ENCODE results near the gene ARHGEF10L. TPM values are rescaled to one million over a fixed set of nuclear protein-coding genes. Genes with fewer than 3 reads are reported as not detected.

Gene ARHGEF10L
- total and polyA plus RNA-seq, 8 donors, result 16.8 to 39.6 (median 21.1) TPM

DNA sequence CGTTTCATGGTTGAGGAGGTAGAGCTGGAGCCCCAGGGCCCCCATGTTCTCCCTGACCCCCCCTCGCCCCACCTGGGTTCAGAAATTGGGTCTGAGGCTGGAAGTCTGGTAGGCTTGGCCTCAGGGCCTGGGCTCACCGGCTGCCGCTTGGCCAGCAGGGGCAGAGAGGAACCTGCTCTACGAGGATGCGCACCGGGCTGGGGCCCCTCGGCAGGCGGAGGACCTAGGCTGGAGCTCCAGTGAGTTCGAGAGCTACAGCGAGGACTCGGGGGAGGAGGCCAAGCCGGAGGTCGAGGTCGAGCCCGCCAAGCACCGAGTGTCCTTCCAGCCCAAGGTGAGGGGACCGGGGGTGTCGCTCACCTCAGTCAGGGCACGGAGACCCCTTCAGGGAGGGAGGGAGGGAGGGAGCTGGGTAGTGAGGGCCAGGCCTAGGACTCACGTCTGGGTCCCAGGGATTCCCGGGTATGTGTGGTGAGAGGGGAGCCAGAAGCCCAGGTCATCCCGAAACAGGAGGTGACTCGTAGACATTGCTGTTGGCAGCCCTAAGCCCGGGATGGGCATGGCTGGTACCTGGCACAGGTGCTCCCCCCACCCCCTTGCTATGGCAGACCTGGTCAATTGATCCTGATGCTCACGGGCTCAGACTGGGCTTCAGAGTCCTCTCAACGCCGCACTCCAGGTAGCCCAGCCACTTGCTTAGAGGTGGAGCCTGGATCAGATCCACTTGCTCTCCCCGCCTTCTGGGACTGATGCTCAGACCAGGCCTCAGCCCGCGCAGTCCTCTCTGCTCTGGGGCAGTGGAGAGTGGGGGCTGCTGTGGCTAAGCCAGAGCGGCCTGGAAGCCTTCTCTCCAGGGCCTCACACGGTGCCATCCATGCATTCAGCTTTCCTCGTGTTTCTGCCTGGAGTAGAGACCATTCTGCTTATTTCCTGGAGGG lies 68.4 kb downstream of the ARHGEF10L start:
- Histone ChIP-seq H3K36me3 (peaks cover 0 to 3% of the 10 kb centered on the region in 2 donors), H3K9me3 (no peaks in the 10 kb centered on the region), H3K4me1 (peaks cover 0 to 6% of the 10 kb centered on the region in 2 donors), H3K27me3 (peaks cover 0 to 8% of the 10 kb centered on the region in 2 donors), H3K27ac (no peak overlapping the region), H3K4me3 (no peak overlapping the region)
- DNase-seq, result no peak
- no peak for ATAC-seq
- intact Hi-C loops (cut with DNase I), result loop anchor here in 1 of 2 donors (5.0 kb wide), 1 partner anchor 106 kb away; no protein-coding TSS in a partner anchor
- TF ChIP-seq, protein P1, sequence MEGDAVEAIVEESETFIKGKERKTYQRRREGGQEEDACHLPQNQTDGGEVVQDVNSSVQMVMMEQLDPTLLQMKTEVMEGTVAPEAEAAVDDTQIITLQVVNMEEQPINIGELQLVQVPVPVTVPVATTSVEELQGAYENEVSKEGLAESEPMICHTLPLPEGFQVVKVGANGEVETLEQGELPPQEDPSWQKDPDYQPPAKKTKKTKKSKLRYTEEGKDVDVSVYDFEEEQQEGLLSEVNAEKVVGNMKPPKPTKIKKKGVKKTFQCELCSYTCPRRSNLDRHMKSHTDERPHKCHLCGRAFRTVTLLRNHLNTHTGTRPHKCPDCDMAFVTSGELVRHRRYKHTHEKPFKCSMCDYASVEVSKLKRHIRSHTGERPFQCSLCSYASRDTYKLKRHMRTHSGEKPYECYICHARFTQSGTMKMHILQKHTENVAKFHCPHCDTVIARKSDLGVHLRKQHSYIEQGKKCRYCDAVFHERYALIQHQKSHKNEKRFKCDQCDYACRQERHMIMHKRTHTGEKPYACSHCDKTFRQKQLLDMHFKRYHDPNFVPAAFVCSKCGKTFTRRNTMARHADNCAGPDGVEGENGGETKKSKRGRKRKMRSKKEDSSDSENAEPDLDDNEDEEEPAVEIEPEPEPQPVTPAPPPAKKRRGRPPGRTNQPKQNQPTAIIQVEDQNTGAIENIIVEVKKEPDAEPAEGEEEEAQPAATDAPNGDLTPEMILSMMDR (IDR thresholded peaks at IDR 0.05), result no peak

DNA sequence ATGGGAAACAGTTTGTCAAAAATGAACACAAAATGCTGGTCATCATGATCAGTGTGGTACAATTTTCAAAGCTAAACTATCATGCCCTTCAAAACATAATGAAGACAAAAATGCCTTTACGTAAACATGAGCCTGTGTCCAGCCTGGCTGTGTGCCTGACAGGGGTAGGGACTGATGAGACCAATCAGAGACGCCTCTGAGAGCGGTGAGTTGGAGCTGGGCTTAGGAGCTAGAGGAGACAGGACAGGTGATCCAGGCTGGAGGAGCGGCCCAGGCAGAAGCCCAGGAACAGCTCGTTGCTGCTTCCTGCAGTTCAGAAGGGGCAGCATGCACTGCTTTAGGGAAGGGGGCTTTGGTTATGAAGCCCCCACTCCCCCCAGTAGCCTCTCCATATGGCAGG lies 70.0 kb downstream of the ARHGEF10L start:
- DNase-seq (no peak), ATAC-seq (no peak)
- intact Hi-C loops (cut with DNase I), result loop anchor here in 1 of 2 donors (5.0 kb wide), 1 partner anchor 107 kb away; no protein-coding TSS in a partner anchor

DNA sequence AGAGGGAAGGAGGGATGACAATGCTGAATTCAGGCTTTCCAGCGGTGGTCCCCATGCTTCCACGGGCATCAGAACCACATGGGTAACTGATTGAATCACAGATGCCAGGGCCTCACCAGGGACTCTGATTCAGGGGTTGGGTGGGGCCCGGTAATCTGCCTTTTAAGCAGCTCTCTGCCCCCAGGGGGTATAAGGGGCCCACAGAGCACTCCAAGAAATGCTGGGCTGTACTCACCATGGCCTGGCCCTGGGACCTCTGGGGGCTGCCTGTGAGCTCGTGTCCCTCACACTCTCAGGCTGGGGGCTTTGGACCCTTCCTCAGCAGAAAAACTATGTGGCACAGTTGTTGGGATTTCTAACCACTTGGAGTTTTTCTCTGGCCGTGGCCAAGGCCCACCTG lies 70.6 kb downstream of the ARHGEF10L start:
- no peak overlapping the region for H3K4me3 ChIP-seq
- ATAC-seq (no peak), DNase-seq (no peak)
- H3K27ac ChIP-seq, result no peak overlapping the region
- H3K4me1 ChIP-seq, result peaks cover 0 to 18% of the 10 kb centered on the region in 2 donors
- peaks cover 0 to 3% of the 10 kb centered on the region in 2 donors for H3K36me3 ChIP-seq
- H3K27me3 ChIP-seq, result no peaks in the 10 kb centered on the region
- intact Hi-C loops (cut with DNase I), result no loop called here
- no peaks in the 10 kb centered on the region for H3K9me3 ChIP-seq
- TF ChIP-seq, protein P1 (IDR thresholded peaks at IDR 0.05), result no peak

More for the DNA sequence above, 70.0 kb downstream of the ARHGEF10L start:
- H3K36me3 ChIP-seq, result peaks cover 0 to 3% of the 10 kb centered on the region in 2 donors
- H3K4me1 ChIP-seq, result peaks cover 0 to 13% of the 10 kb centered on the region in 2 donors
- no peaks in the 10 kb centered on the region for H3K27me3 ChIP-seq
- TF ChIP-seq, protein P1 (IDR thresholded peaks at IDR 0.05), result no peak
- H3K27ac ChIP-seq, result no peak overlapping the region
- H3K4me3 ChIP-seq, result no peak overlapping the region
- H3K9me3 ChIP-seq, result no peaks in the 10 kb centered on the region

DNA sequence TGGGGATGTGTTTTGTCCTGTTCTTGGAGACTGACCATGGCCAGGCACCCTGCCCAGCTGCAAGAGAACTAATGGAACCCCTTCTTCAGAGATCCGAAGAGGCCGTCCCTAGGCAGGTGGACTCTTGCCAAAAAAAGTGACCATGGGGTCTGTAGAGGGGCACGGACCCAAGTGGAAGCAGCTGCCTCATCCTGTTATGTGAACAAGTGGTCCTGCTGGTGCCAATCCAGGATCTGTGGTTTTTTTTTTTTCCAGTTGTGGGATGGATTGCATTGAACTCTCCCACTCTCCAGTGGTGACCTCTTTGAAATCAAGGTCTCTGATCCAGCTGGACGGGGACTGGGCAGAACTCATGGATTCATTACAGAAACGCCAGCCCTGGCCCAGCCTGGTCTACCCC lies 71.2 kb downstream of the ARHGEF10L start:
- Histone ChIP-seq H3K36me3 (peaks cover 0 to 3% of the 10 kb centered on the region in 2 donors), H3K4me1 (peaks cover 0 to 25% of the 10 kb centered on the region in 2 donors), H3K9me3 (no peaks in the 10 kb centered on the region), H3K27me3 (no peaks in the 10 kb centered on the region), H3K27ac (no peak overlapping the region), H3K4me3 (no peak overlapping the region)
- intact Hi-C loops (cut with DNase I), result no loop called here
- no peak for DNase-seq
- ATAC-seq, result no peak
- TF ChIP-seq, protein P1 (IDR thresholded peaks at IDR 0.05), result no peak

DNA sequence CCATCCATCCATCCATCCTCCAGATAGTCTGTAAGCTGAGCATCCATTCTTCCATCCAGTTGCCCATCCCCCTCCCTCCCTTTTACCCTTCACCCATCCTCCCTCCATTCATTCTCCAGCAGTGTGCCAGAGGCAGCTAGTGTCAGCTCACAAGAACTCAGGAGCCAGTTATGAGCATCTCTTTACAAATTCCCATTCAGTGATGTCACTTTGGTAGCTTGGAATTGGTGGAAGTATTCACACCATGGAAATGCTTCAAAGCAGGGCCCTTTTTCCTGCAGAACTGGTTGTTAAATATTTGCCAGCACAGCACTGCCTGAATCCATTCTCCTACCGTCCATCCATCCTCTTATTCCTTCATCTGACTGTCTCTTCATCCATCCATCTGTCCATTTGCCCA lies 72.5 kb downstream of the ARHGEF10L start:
- ATAC-seq, result no peak

More for the DNA sequence above, 72.5 kb downstream of the ARHGEF10L start:
- intact Hi-C loops (cut with DNase I), result no loop called here
- TF ChIP-seq, protein P1 (IDR thresholded peaks at IDR 0.05), result no peak
- Histone ChIP-seq H3K27ac (no peak overlapping the region), H3K27me3 (no peaks in the 10 kb centered on the region), H3K4me1 (peaks cover 0 to 20% of the 10 kb centered on the region in 2 donors), H3K4me3 (no peak overlapping the region), H3K9me3 (no peaks in the 10 kb centered on the region), H3K36me3 (peaks cover 0 to 3% of the 10 kb centered on the region in 2 donors)
- no peak for DNase-seq
